HEK293 (cell line): ENCODE data around the gene TDP2.

ENCODE experiments used
- ZNF121 ChIP-seq: fragments of 450-650 bp; formaldehyde crosslinking; IDR thresholded peaks from 2 replicates; pipeline ENCODE4 v1.5.1; 2016; ENCODE audit warnings: missing biosample characterization, missing genetic modification characterization
- ZNF670 ChIP-seq: fragments of 450-650 bp; formaldehyde crosslinking; IDR thresholded peaks from 2 replicates; pipeline ENCODE4 v1.5.1; 2016; ENCODE audit warnings: missing biosample characterization, missing genetic modification characterization, low read depth
- TF ChIP-seq, protein P1 (sequence below): fragments of 450-650 bp; formaldehyde crosslinking; IDR thresholded peaks from 2 replicates; pipeline ENCODE4 v1.5.1; 2016; ENCODE audit warnings: missing biosample characterization, missing genetic modification characterization
- TF ChIP-seq, protein P2 (sequence below): fragments of 450-650 bp; formaldehyde crosslinking; IDR thresholded peaks from 2 replicates; pipeline ENCODE4 v1.5.1; 2016; ENCODE audit warnings: missing biosample characterization, missing genetic modification characterization

DNA sequence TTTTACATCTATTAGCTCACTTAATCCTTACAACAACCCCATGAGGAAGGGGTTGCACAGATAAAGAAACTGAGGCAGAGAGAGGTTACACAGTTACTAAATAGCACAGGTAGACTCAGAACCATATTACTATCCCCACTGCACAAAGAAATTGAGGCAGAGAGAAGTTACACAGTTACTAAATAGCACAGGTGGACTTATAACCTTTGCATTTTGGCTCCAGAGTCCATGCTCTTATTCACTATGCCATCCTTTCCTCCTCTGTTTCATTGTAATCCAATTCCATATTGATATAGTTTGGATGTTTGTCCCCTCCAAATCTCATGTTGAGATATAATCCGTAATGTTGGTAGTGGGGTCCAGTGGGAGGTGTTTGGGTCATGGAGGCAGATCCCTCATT is 3.5 kb downstream of the TDP2 start:
- TF ChIP-seq ZNF670, result no peak
- no peak for TF ChIP-seq ZNF121 (tag by site-specific recombination)
- TF ChIP-seq, protein P1, sequence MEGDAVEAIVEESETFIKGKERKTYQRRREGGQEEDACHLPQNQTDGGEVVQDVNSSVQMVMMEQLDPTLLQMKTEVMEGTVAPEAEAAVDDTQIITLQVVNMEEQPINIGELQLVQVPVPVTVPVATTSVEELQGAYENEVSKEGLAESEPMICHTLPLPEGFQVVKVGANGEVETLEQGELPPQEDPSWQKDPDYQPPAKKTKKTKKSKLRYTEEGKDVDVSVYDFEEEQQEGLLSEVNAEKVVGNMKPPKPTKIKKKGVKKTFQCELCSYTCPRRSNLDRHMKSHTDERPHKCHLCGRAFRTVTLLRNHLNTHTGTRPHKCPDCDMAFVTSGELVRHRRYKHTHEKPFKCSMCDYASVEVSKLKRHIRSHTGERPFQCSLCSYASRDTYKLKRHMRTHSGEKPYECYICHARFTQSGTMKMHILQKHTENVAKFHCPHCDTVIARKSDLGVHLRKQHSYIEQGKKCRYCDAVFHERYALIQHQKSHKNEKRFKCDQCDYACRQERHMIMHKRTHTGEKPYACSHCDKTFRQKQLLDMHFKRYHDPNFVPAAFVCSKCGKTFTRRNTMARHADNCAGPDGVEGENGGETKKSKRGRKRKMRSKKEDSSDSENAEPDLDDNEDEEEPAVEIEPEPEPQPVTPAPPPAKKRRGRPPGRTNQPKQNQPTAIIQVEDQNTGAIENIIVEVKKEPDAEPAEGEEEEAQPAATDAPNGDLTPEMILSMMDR (tag by site-specific recombination), result no peak
- TF ChIP-seq, protein P2, sequence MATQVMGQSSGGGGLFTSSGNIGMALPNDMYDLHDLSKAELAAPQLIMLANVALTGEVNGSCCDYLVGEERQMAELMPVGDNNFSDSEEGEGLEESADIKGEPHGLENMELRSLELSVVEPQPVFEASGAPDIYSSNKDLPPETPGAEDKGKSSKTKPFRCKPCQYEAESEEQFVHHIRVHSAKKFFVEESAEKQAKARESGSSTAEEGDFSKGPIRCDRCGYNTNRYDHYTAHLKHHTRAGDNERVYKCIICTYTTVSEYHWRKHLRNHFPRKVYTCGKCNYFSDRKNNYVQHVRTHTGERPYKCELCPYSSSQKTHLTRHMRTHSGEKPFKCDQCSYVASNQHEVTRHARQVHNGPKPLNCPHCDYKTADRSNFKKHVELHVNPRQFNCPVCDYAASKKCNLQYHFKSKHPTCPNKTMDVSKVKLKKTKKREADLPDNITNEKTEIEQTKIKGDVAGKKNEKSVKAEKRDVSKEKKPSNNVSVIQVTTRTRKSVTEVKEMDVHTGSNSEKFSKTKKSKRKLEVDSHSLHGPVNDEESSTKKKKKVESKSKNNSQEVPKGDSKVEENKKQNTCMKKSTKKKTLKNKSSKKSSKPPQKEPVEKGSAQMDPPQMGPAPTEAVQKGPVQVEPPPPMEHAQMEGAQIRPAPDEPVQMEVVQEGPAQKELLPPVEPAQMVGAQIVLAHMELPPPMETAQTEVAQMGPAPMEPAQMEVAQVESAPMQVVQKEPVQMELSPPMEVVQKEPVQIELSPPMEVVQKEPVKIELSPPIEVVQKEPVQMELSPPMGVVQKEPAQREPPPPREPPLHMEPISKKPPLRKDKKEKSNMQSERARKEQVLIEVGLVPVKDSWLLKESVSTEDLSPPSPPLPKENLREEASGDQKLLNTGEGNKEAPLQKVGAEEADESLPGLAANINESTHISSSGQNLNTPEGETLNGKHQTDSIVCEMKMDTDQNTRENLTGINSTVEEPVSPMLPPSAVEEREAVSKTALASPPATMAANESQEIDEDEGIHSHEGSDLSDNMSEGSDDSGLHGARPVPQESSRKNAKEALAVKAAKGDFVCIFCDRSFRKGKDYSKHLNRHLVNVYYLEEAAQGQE (tag by site-specific recombination), result no peak
